ENCODE measurements around the gene TP53BP2. TPM values are rescaled to one million over a fixed set of nuclear protein-coding genes. Genes with fewer than 3 reads are reported as not detected.

Gene TP53BP2
- total RNA-seq, 6 donors from 2014 or later = 43.0 to 77.5 (median 61.8) TPM

DNA sequence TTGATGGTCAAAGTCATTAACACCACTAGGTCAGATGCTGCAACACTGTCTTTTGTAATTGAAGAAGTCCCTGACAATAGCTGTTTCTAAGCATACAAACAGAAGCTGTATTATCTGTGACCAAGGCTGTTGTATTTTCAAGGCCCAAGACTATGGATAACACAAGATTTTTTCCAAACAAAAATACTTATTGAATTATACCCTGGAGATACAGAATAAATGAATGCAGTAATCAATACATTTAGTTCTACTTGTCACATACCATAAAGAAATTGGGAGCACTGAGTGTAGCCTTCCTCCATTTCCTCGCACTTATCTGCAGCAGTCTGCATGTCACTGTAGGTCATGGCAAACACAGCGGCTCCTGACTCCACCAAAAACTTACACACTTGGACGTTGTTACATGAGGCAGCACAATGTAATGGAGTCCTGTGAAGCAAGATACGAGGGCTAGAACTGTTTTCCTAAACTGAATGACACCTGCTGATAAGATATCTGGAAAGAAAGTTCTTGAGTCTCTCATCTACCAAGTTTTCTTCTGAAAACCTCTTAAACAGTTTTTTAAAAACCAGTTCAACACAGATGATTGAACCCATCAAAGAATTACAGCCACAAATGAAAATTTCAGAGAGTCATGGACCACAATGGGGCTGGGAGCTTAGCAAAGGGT, 56.9 kb downstream of the TP53BP2 start:
- Histone ChIP-seq H3K9me3 (no peaks in the 10 kb centered on the region), H3K4me3 (no peak overlapping the region), H3K36me3 (peaks cover 5 to 63% (median 22%) of the 10 kb centered on the region in 4 donors), H3K27ac (no peak overlapping the region), H3K4me1 (peaks cover 0 to 5% (median 0%) of the 10 kb centered on the region in 4 donors), H3K27me3 (no peaks in the 10 kb centered on the region)
- WGBS, 2 donors = 83 to 91% methylated on average over 4 of the region's 4 CpGs
- DNase-seq = no peak
- TF ChIP-seq, protein P1, sequence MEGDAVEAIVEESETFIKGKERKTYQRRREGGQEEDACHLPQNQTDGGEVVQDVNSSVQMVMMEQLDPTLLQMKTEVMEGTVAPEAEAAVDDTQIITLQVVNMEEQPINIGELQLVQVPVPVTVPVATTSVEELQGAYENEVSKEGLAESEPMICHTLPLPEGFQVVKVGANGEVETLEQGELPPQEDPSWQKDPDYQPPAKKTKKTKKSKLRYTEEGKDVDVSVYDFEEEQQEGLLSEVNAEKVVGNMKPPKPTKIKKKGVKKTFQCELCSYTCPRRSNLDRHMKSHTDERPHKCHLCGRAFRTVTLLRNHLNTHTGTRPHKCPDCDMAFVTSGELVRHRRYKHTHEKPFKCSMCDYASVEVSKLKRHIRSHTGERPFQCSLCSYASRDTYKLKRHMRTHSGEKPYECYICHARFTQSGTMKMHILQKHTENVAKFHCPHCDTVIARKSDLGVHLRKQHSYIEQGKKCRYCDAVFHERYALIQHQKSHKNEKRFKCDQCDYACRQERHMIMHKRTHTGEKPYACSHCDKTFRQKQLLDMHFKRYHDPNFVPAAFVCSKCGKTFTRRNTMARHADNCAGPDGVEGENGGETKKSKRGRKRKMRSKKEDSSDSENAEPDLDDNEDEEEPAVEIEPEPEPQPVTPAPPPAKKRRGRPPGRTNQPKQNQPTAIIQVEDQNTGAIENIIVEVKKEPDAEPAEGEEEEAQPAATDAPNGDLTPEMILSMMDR (IDR thresholded peaks at IDR 0.05) = no peak
- TF ChIP-seq POLR2AphosphoS5 (IDR thresholded peaks at IDR 0.05) (no peak), EP300 (IDR thresholded peaks at IDR 0.05) (no peak), POLR2A (IDR thresholded peaks at IDR 0.05) (no peak)
- ATAC-seq (ENCODE audit: low FRiP score in 2 of 2) = no peak

DNA sequence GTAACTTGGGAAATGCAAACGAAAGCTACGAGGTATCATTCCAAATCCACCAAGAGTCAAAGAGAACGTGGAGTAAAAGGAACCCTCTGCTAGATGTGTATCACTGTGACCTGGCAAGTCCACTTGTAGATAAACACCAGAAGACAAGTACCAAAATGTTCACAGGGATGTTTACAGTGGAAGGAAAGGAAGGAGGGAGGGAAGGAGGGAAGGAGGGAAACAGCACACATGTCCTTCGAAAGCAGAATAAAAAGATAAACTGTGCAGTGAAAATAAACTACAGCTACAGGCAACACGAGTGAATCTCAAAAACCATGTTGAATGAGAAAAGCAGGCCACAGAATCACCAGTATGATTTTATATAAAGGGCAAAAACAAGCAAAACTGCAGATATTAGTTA, 59.9 kb downstream of the TP53BP2 start:
- ATAC-seq (ENCODE audit: low FRiP score in 2 of 2) = no peak
- no peak for DNase-seq
- TF ChIP-seq, protein P1 (IDR thresholded peaks at IDR 0.05) = no peak
- TF ChIP-seq POLR2AphosphoS5 (IDR thresholded peaks at IDR 0.05) = no peak
- no peak for TF ChIP-seq POLR2A (IDR thresholded peaks at IDR 0.05)
- no peak for TF ChIP-seq EP300 (IDR thresholded peaks at IDR 0.05)
- peak overlapping the region in 1 of 4 donors; percentile 30 for H3K27ac ChIP-seq
- H3K27me3 ChIP-seq = no peaks in the 10 kb centered on the region
- peaks cover 0 to 54% (median 25%) of the 10 kb centered on the region in 4 donors for H3K36me3 ChIP-seq
- no peak overlapping the region for H3K4me3 ChIP-seq
- WGBS, 2 donors = 38 to 41% methylated on average over 5 of the region's 5 CpGs
- peaks cover 0 to 5% (median 0%) of the 10 kb centered on the region in 4 donors for H3K4me1 ChIP-seq
- no peaks in the 10 kb centered on the region for H3K9me3 ChIP-seq

GRCh38 chr1:223784541-223784940, 61.2 kb downstream of the TP53BP2 start:
- H3K36me3 ChIP-seq = peaks cover 6 to 66% (median 28%) of the 10 kb centered on the region in 4 donors

DNA sequence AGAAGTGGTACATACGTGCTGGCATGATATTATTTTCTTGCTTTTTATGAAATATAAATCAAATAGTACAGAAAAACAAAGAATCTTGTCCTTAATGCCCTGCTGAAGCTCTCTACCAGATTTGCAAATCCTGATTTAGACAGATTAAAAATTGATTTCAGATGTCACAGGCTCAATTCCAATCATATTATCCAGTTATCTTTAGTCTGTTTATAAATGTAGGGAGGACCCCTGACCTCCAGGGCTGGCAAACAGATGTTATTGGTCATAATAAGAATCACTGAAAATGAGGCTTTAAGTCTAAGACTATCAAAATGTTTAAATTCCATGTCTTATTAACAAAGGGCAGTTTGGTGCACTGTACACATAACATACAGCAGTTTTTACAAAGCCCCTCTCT, 62.1 kb downstream of the TP53BP2 start:
- no peak for DNase-seq
- H3K9me3 ChIP-seq = no peaks in the 10 kb centered on the region
- TF ChIP-seq POLR2AphosphoS5 (IDR thresholded peaks at IDR 0.05) (no peak), EP300 (IDR thresholded peaks at IDR 0.05) (no peak)

More at GRCh38 chr1:223784541-223784940, 61.2 kb downstream of the TP53BP2 start:
- Histone ChIP-seq H3K27me3 (no peaks in the 10 kb centered on the region), H3K27ac (no peak overlapping the region), H3K9me3 (no peaks in the 10 kb centered on the region), H3K4me3 (no peak overlapping the region), H3K4me1 (peaks cover 0 to 5% (median 0%) of the 10 kb centered on the region in 4 donors)
- 88 to 90% methylated on average over 4 of the region's 4 CpGs for WGBS, 2 donors
- TF ChIP-seq, protein P1 (IDR thresholded peaks at IDR 0.05) = no peak
- TF ChIP-seq EP300 (IDR thresholded peaks at IDR 0.05) (no peak), POLR2AphosphoS5 (IDR thresholded peaks at IDR 0.05) (no peak), POLR2A (IDR thresholded peaks at IDR 0.05) (no peak)
- no peak for DNase-seq
- ATAC-seq (ENCODE audit: low FRiP score in 2 of 2) = peak in 1 of 2 donors; percentile 55

GRCh38 chr1:223780949-223781348, 64.8 kb downstream of the TP53BP2 start:
- H3K4me3 ChIP-seq = no peak overlapping the region
- H3K9me3 ChIP-seq = no peaks in the 10 kb centered on the region
- no peak for DNase-seq
- H3K27ac ChIP-seq = no peak overlapping the region
- TF ChIP-seq POLR2AphosphoS5 (IDR thresholded peaks at IDR 0.05) (no peak), POLR2A (IDR thresholded peaks at IDR 0.05) (no peak), EP300 (IDR thresholded peaks at IDR 0.05) (no peak)
- TF ChIP-seq, protein P1 (IDR thresholded peaks at IDR 0.05) = no peak
- H3K4me1 ChIP-seq = peaks cover 0 to 8% (median 5%) of the 10 kb centered on the region in 4 donors
- no peak for ATAC-seq (ENCODE audit: low FRiP score in 2 of 2)
- no peaks in the 10 kb centered on the region for H3K27me3 ChIP-seq
- WGBS, 2 donors = 84 to 91% methylated on average over 6 of the region's 6 CpGs
- peaks cover 7 to 74% (median 37%) of the 10 kb centered on the region in 4 donors for H3K36me3 ChIP-seq

More for the DNA sequence above, 62.1 kb downstream of the TP53BP2 start:
- 88 to 94% methylated on average over 1 of the region's 1 CpG for WGBS, 2 donors
- no peak overlapping the region for H3K4me3 ChIP-seq
- peaks cover 0 to 5% (median 0%) of the 10 kb centered on the region in 4 donors for H3K4me1 ChIP-seq
- no peaks in the 10 kb centered on the region for H3K27me3 ChIP-seq
- no peak overlapping the region for H3K27ac ChIP-seq
- H3K36me3 ChIP-seq = peaks cover 7 to 66% (median 31%) of the 10 kb centered on the region in 4 donors
- no peak for ATAC-seq (ENCODE audit: low FRiP score in 2 of 2)
